Esophagus muscularis mucosa (tissue), 4 donors: ENCODE results near the gene ABTB2.
A peak's percentile ranks its signal among the peaks of the same experiment; 100 is the strongest.

Experiments used
- EP300 ChIP-seq: sonication (generic); formaldehyde crosslinking; IDR thresholded peaks from one replicate; pipeline ENCODE4 v1.6.1; 2017; ENCODE audit warnings: antibody characterized with exemption
- POLR2A ChIP-seq: fragments of 450-650 bp; IDR thresholded peaks from one replicate; pipeline ENCODE4 v1.6.1; 2017; ENCODE audit warnings: antibody characterized with exemption, moderate library complexity, mild to moderate bottlenecking, low read depth
- POLR2AphosphoS5 ChIP-seq, 2 donors: sonication (generic); formaldehyde crosslinking; IDR thresholded peaks; one replicate each; pipeline ENCODE4 v1.6.1; 2017; ENCODE audit warnings: antibody characterized with exemption in 2 of 2
- TF ChIP-seq, protein P1 (sequence below), 3 experiments: fragments of 200-600 bp in 2 of 3; fragments of 450-650 bp in 1 of 3; sonication (generic) in 2 of 3; IDR thresholded peaks; one replicate each; pipeline ENCODE4 v1.5.1; 2017 to 2019; ENCODE audit warnings: antibody characterized with exemption in 3 of 3, mild to moderate bottlenecking in 2 of 3, moderate library complexity in 1 of 3

GRCh38 chr11:34192481-34193401 lies 165.1 kb downstream of the ABTB2 start:
- TF ChIP-seq, protein P1, sequence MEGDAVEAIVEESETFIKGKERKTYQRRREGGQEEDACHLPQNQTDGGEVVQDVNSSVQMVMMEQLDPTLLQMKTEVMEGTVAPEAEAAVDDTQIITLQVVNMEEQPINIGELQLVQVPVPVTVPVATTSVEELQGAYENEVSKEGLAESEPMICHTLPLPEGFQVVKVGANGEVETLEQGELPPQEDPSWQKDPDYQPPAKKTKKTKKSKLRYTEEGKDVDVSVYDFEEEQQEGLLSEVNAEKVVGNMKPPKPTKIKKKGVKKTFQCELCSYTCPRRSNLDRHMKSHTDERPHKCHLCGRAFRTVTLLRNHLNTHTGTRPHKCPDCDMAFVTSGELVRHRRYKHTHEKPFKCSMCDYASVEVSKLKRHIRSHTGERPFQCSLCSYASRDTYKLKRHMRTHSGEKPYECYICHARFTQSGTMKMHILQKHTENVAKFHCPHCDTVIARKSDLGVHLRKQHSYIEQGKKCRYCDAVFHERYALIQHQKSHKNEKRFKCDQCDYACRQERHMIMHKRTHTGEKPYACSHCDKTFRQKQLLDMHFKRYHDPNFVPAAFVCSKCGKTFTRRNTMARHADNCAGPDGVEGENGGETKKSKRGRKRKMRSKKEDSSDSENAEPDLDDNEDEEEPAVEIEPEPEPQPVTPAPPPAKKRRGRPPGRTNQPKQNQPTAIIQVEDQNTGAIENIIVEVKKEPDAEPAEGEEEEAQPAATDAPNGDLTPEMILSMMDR (IDR thresholded peaks at IDR 0.05) = no peak
- TF ChIP-seq POLR2AphosphoS5 (IDR thresholded peaks at IDR 0.05) (peak in 1 of 2 donors; percentile 47), POLR2A (no peak), EP300 (no peak)
